Measurements from ENCODE around the gene TAPBPL.
A peak's percentile ranks its signal among the peaks of the same experiment; 100 is the strongest.
"Not testable (repeated sequence)": the region's sequence is repeated elsewhere in the genome, so short reads cannot be mapped to it uniquely, and the experiment has no call there.

TAPBPL gene

GRCh38 chr12:6475233-6475975 lies 23.6 kb downstream of the TAPBPL start:
- not testable (repeated sequence) for H3K4me3 Mint-ChIP-seq; H3K9me3 Mint-ChIP-seq; H3K36me3 Mint-ChIP-seq (ENCODE audit: low read depth); DNase-seq (ENCODE audit: low spot score); H3K27ac Mint-ChIP-seq; H3K27me3 Mint-ChIP-seq (ENCODE audit: low read depth)
- peaks cover 11% of the 10 kb centered on the region for H3K4me1 Mint-ChIP-seq (ENCODE audit: low read depth)

GRCh38 chr12:6476489-6476888 lies 24.6 kb downstream of the TAPBPL start:
- Mint-ChIP-seq H3K27me3 (ENCODE audit: low read depth) (peaks cover 8% of the 10 kb centered on the region), H3K27ac (no peak overlapping the region)

GRCh38 chr12:6477601-6478377 lies 25.9 kb downstream of the TAPBPL start:
- H3K4me3 Mint-ChIP-seq; DNase-seq (ENCODE audit: low spot score); H3K4me1 Mint-ChIP-seq (ENCODE audit: low read depth); H3K9me3 Mint-ChIP-seq; H3K36me3 Mint-ChIP-seq (ENCODE audit: low read depth); H3K27me3 Mint-ChIP-seq (ENCODE audit: low read depth); H3K27ac Mint-ChIP-seq: not testable (repeated sequence)

More at GRCh38 chr12:6476489-6476888, 24.6 kb downstream of the TAPBPL start:
- H3K4me3 Mint-ChIP-seq, result no peak overlapping the region
- DNase-seq (ENCODE audit: low spot score), result no peak
- H3K9me3 Mint-ChIP-seq, result no peaks in the 10 kb centered on the region
- peaks cover 5% of the 10 kb centered on the region for H3K4me1 Mint-ChIP-seq (ENCODE audit: low read depth)
- no peaks in the 10 kb centered on the region for H3K36me3 Mint-ChIP-seq (ENCODE audit: low read depth)

- no peaks in the 10 kb centered on the region for H3K9me3 Mint-ChIP-seq
- peaks cover 9% of the 10 kb centered on the region for H3K27me3 Mint-ChIP-seq (ENCODE audit: low read depth)
- DNase-seq (ENCODE audit: low spot score), result no peak
- H3K36me3 Mint-ChIP-seq (ENCODE audit: low read depth), result no peaks in the 10 kb centered on the region
- H3K4me3 Mint-ChIP-seq, result no peak overlapping the region
- no peaks in the 10 kb centered on the region for H3K4me1 Mint-ChIP-seq (ENCODE audit: low read depth)
- no peak overlapping the region for H3K27ac Mint-ChIP-seq
Observed at GRCh38 chr12:6478416-6478815, 26.6 kb downstream of the TAPBPL start.

GRCh38 chr12:6488240-6488639 lies 36.4 kb downstream of the TAPBPL start:
- H3K9me3 Mint-ChIP-seq, result no peaks in the 10 kb centered on the region
- no peak overlapping the region for H3K4me3 Mint-ChIP-seq
- H3K4me1 Mint-ChIP-seq (ENCODE audit: low read depth), result peaks cover 10% of the 10 kb centered on the region
- H3K27ac Mint-ChIP-seq, result no peak overlapping the region
- H3K27me3 Mint-ChIP-seq (ENCODE audit: low read depth), result peaks cover 3% of the 10 kb centered on the region
- peaks cover 12% of the 10 kb centered on the region for H3K36me3 Mint-ChIP-seq (ENCODE audit: low read depth)
- DNase-seq (ENCODE audit: low spot score), result no peak

- Mint-ChIP-seq H3K27ac (no peak overlapping the region), H3K4me3 (no peak overlapping the region), H3K4me1 (ENCODE audit: low read depth) (peaks cover 10% of the 10 kb centered on the region)
Observed at GRCh38 chr12:6489449-6489848, 37.6 kb downstream of the TAPBPL start.

GRCh38 chr12:6490673-6491072 lies 38.8 kb downstream of the TAPBPL start:
- H3K27ac Mint-ChIP-seq, result not testable (repeated sequence)

More at GRCh38 chr12:6489449-6489848, 37.6 kb downstream of the TAPBPL start:
- no peak for DNase-seq (ENCODE audit: low spot score)
- Mint-ChIP-seq H3K9me3 (no peaks in the 10 kb centered on the region), H3K27me3 (ENCODE audit: low read depth) (no peaks in the 10 kb centered on the region), H3K36me3 (ENCODE audit: low read depth) (peaks cover 15% of the 10 kb centered on the region)

GRCh38 chr12:6492838-6493496 lies 41.1 kb downstream of the TAPBPL start, which contains the start of gene MRPL51:
Gene MRPL51 (minus strand): TSS chr12:6493262. CDS start chr12:6493136, 126 bp downstream.
- H3K4me1 Mint-ChIP-seq (ENCODE audit: low read depth), result peaks cover 26% of the 10 kb centered on the region

More at GRCh38 chr12:6490673-6491072, 38.8 kb downstream of the TAPBPL start:
- H3K9me3 Mint-ChIP-seq; H3K4me3 Mint-ChIP-seq; DNase-seq (ENCODE audit: low spot score); H3K27me3 Mint-ChIP-seq (ENCODE audit: low read depth): not testable (repeated sequence)
- H3K4me1 Mint-ChIP-seq (ENCODE audit: low read depth), result peaks cover 18% of the 10 kb centered on the region
- peaks cover 25% of the 10 kb centered on the region for H3K36me3 Mint-ChIP-seq (ENCODE audit: low read depth)

GRCh38 chr12:6493497-6494257 lies 41.8 kb downstream of the TAPBPL start, which contains the start of gene NCAPD2:
Gene NCAPD2 (plus strand): TSS chr12:6494102. CDS start chr12:6495099, 997 bp downstream.
- peak within 1 kb of the TSS; percentile 98 for H3K4me3 Mint-ChIP-seq
- peaks cover 26% of the 10 kb centered on the region for H3K4me1 Mint-ChIP-seq (ENCODE audit: low read depth)
- H3K36me3 Mint-ChIP-seq (ENCODE audit: low read depth), result peaks cover 45% of the 10 kb centered on the region
- H3K27ac Mint-ChIP-seq, result peak within 1 kb of the TSS; percentile 99
- DNase-seq (ENCODE audit: low spot score), result peak; percentile 97
- H3K27me3 Mint-ChIP-seq (ENCODE audit: low read depth), result no peaks in the 10 kb centered on the region
- no peaks in the 10 kb centered on the region for H3K9me3 Mint-ChIP-seq

More at GRCh38 chr12:6492838-6493496, 41.1 kb downstream of the TAPBPL start, which contains the start of gene MRPL51:
- Mint-ChIP-seq H3K27ac (peak within 1 kb of the TSS; percentile 99), H3K27me3 (ENCODE audit: low read depth) (no peaks in the 10 kb centered on the region), H3K4me3 (peak within 1 kb of the TSS; percentile 98), H3K9me3 (no peaks in the 10 kb centered on the region), H3K36me3 (ENCODE audit: low read depth) (peaks cover 41% of the 10 kb centered on the region)
- peak; percentile 95 for DNase-seq (ENCODE audit: low spot score)

GRCh38 chr12:6494258-6494743 lies 42.5 kb downstream of the TAPBPL start:
- H3K9me3 Mint-ChIP-seq, result no peaks in the 10 kb centered on the region
- H3K27ac Mint-ChIP-seq, result peak overlapping the region; percentile 99
- H3K36me3 Mint-ChIP-seq (ENCODE audit: low read depth), result peaks cover 47% of the 10 kb centered on the region
- DNase-seq (ENCODE audit: low spot score), result no peak
- peak overlapping the region; percentile 98 for H3K4me3 Mint-ChIP-seq
- no peaks in the 10 kb centered on the region for H3K27me3 Mint-ChIP-seq (ENCODE audit: low read depth)
- H3K4me1 Mint-ChIP-seq (ENCODE audit: low read depth), result peaks cover 26% of the 10 kb centered on the region

- H3K4me1 Mint-ChIP-seq (ENCODE audit: low read depth), result peaks cover 26% of the 10 kb centered on the region
- no peaks in the 10 kb centered on the region for H3K9me3 Mint-ChIP-seq
- H3K4me3 Mint-ChIP-seq, result peak overlapping the region; percentile 98
- no peak for DNase-seq (ENCODE audit: low spot score)
- H3K36me3 Mint-ChIP-seq (ENCODE audit: low read depth), result peaks cover 49% of the 10 kb centered on the region
- H3K27me3 Mint-ChIP-seq (ENCODE audit: low read depth), result no peaks in the 10 kb centered on the region
- peak overlapping the region; percentile 99 for H3K27ac Mint-ChIP-seq
Observed at GRCh38 chr12:6494968-6495367, 43.1 kb downstream of the TAPBPL start.

GRCh38 chr12:6497291-6497690 lies 45.4 kb downstream of the TAPBPL start:
- H3K9me3 Mint-ChIP-seq; DNase-seq (ENCODE audit: low spot score); H3K27ac Mint-ChIP-seq: not testable (repeated sequence)

GRCh38 chr12:6500466-6500865 lies 48.6 kb downstream of the TAPBPL start:
- Mint-ChIP-seq H3K36me3 (ENCODE audit: low read depth) (peaks cover 34% of the 10 kb centered on the region), H3K9me3 (no peaks in the 10 kb centered on the region)

More at GRCh38 chr12:6497291-6497690, 45.4 kb downstream of the TAPBPL start:
- peaks cover 37% of the 10 kb centered on the region for H3K36me3 Mint-ChIP-seq (ENCODE audit: low read depth)
- H3K4me1 Mint-ChIP-seq (ENCODE audit: low read depth), result peaks cover 20% of the 10 kb centered on the region
- peak overlapping the region; percentile 1 for H3K4me3 Mint-ChIP-seq
- not testable (repeated sequence) for H3K27me3 Mint-ChIP-seq (ENCODE audit: low read depth)

More at GRCh38 chr12:6500466-6500865, 48.6 kb downstream of the TAPBPL start:
- DNase-seq (ENCODE audit: low spot score), result no peak
- no peak overlapping the region for H3K4me3 Mint-ChIP-seq
- no peaks in the 10 kb centered on the region for H3K27me3 Mint-ChIP-seq (ENCODE audit: low read depth)
- H3K27ac Mint-ChIP-seq, result peak overlapping the region; percentile 73
- H3K4me1 Mint-ChIP-seq (ENCODE audit: low read depth), result peaks cover 9% of the 10 kb centered on the region

Measured in T-helper 2 cell treated with Interferon-gamma antibody and Interleukin-4, amounts not matched to agents 5 μg/mL and 100 μg/mL, for 36 hours (primary cell).